ENCODE data around the gene ATP5PO. TPM values are rescaled to one million over a fixed set of nuclear protein-coding genes. Genes with fewer than 3 reads are reported as not detected.
"Not testable (repeated sequence)": the region's sequence is repeated elsewhere in the genome, so short reads cannot be mapped to it uniquely, and the experiment has no call there.

The ATP5PO gene
- total RNA-seq, 1 donor from 2014 or later, result 272 TPM

DNA sequence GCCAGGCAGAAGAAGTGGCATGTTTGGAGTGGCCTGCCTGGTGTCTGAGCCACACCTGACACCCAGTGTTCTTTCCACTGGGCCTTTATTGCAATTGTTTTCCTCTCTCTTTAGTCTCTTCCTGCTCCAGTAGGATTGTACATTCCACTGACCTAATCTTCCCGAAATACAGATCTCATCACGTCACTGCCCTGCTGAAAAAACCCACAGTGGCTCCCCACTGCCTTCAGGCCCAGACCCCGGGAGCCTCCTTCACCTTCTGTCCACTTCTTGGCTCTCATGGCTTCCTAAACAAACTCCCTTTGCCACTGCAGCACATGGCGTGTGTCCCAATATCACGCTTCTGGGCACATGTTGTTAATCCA is 25.3 kb upstream of the ATP5PO start:
- peak; percentile 82 for DNase-seq (ENCODE audit: low read depth)

DNA sequence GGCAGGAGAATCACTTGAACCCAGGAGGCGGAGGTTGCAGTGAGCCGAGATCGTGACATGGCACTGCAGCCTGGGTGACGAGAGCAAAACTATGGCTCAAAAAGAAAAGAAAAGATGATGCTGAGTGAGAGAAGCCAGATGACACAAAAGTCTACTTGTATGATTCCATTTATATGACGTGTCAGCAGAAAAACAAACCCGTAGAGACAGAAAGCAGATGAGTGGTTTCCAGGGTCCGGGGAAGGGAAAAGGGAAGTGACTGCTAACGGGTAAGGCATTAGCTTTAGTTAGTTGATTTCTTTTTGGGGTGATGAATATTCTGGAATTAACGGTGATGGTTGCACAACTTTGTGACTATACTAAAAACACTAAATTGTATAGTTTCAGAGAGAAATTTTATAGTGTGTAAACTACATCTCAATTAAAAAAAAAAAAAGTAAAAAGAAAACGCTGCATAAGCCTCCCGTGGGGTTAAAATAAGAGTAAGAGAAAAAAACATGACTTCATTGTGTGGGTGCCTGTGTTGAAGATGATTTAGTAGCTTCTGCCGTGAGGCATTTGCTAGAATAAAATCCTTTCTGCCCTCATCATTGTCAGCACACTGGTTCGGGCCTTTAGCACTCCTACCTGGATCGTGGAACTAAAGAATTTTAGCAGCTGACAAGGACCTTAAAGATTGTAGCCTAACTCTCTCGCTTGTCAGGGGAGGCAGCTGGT is 24.7 kb upstream of the ATP5PO start:
- DNase-seq (ENCODE audit: low read depth), result peak; percentile 67

DNA sequence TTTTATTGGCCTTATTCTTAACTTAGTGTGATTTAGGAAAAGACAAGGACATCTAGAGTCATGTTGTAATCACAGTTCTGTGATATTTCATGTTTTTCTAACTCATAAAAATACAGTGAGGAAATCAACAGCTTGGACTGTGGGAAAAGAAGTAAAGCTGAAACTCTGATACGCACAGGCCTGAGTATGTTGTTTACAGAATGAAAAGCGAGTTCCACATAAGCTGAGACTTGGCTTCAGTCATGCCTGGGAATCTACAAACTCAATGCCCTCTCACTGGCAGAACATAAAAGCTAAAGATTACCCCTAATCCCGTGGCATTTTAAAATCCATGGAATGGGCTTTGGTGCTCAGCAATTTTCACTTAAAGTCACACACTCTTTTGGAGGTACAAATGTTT is 23.6 kb upstream of the ATP5PO start:
- DNase-seq (ENCODE audit: low read depth), result no peak

- no peak for DNase-seq (ENCODE audit: low read depth)
Measured at GRCh38 chr21:33938381-33938780, 22.8 kb upstream of the ATP5PO start.

GRCh38 chr21:33937931-33938339 is 22.3 kb upstream of the ATP5PO start:
- DNase-seq (ENCODE audit: low read depth), result no peak

GRCh38 chr21:33937146-33937545 is 21.5 kb upstream of the ATP5PO start:
- DNase-seq (ENCODE audit: low read depth), result no peak

GRCh38 chr21:33936301-33937038 is 20.9 kb upstream of the ATP5PO start:
- peak; percentile 75 for DNase-seq (ENCODE audit: low read depth)

GRCh38 chr21:33932731-33933130 is 17.1 kb upstream of the ATP5PO start:
- DNase-seq (ENCODE audit: low read depth), result no peak

GRCh38 chr21:33931799-33932390 is 16.3 kb upstream of the ATP5PO start:
- no peak for DNase-seq (ENCODE audit: low read depth)

- DNase-seq (ENCODE audit: low read depth), result not testable (repeated sequence)
Measured at GRCh38 chr21:33931052-33931798, 15.6 kb upstream of the ATP5PO start.

DNA sequence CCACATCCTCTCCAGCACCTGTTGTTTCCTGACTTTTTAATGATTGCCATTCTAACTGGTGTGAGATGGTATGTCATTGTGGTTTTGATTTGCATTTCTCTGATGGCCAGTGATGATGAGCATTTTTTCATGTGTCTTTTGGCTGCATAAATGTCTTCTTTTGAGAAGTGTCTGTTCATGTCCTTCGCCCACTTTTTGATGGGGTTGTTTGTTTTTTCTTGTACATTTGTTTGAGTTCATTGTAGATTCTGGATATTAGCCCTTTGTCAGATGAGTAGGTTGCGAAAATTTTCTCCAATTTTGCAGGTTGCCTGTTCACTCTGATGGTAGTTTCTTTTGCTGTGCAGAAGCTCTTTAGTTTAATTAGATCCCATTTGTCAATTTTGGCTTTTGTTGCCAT is 10.6 kb upstream of the ATP5PO start:
- DNase-seq (ENCODE audit: low read depth), result not testable (repeated sequence)

- DNase-seq (ENCODE audit: low read depth), result peak; percentile 46
Measured at GRCh38 chr21:33924766-33925100, 9.1 kb upstream of the ATP5PO start.

- DNase-seq (ENCODE audit: low read depth), result peak; percentile 90
Measured at GRCh38 chr21:33924079-33924765, 8.6 kb upstream of the ATP5PO start.

DNA sequence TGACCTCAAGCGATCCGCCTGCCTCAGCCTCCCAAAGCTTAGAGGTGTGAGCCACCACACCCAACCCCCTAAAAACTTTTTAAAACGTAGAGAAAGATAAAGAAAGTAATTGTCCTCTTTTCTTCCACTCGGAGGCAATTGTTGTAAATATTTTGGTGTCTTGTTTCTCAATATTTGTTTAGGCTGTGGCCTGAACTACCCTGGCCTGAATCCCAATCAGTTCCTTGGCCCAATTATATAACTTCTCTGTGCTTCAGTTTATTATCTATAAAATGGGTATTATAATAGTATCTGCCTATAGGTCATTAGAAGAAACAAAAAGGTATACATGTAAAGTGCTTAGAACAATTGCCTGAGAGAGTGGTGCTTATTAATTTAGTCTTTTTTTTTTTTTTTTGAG is 1.8 kb upstream of the ATP5PO start:
- DNase-seq (ENCODE audit: low read depth), result no peak

- DNase-seq (ENCODE audit: low read depth), result no peak
Measured at GRCh38 chr21:33916200-33916567, 580 bp upstream of the ATP5PO start.

DNA sequence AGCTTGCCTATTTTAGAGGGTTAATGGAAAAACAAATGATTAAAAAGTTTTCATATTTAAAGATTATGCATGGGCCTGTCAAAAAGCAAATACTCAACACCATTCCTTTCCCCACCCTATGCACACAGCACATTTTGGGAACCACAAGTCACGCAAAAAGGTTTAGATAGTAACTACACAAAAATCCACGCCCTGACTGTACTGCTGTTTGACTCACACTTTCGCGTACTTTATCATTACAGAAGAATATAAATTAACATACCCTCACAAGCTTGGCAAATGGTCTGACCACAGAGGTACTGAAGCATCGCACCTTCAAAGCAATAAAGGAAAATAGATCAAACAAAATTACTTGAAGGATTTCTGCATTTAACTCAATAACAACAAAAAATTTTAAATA is 1.4 kb downstream of the ATP5PO start:
- DNase-seq (ENCODE audit: low read depth), result no peak

- DNase-seq (ENCODE audit: low read depth), result peak; percentile 58
Measured at GRCh38 chr21:33909756-33910155, 5.8 kb downstream of the ATP5PO start.

GRCh38 chr21:33908760-33909159 is 6.8 kb downstream of the ATP5PO start:
- no peak for DNase-seq (ENCODE audit: low read depth)

DNA sequence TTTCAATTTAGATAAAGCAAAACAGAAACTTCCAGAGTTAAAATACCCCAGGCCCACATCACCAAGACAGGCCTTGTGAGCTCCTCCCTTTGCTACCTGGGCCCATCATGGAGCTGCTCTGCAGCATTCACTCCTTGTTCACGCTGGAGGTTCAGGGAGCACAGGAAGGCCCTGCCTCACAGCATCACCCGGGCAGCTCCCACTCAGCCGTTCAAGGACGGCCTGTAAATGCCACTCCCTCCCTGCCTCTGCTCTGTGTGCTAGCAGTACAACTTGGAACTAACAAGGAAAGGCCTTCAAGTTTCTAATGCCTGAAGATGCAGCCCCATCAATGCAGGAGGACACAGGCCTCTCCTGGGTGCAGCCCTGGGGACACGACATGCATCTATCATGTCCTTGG is 11.6 kb downstream of the ATP5PO start:
- no peak for DNase-seq (ENCODE audit: low read depth)

GRCh38 chr21:33902349-33902748 is 13.3 kb downstream of the ATP5PO start:
- DNase-seq (ENCODE audit: low read depth), result no peak

All from myocyte (in vitro differentiated cells).